ENCODE data around the gene CFAP299.

GRCh38 chr4:80489798-80490197, 154.3 kb downstream of the CFAP299 start:
- no peak for TF ChIP-seq EGR1 (IDR thresholded peaks at IDR 0.05)
- TF ChIP-seq RAD21 (IDR thresholded peaks at IDR 0.05; ENCODE audit: low read depth), result no peak

Measured in Ishikawa (cell line).